Activated CD4-positive, CD25-positive, alpha-beta regulatory T cell (primary cell): ENCODE measurements around the gene KLHL11.

Experiments used
- DNase-seq, 4 experiments: peaks; one replicate each; lab custom pipeline; 2025; lab: John Stamatoyannopoulos, UW

Gene KLHL11

GRCh38 chr17:41864836-41865595 lies at the start of gene KLHL11:
KLHL11 (minus strand) TSS chr17:41865423; CDS start chr17:41865370, 53 bp downstream.
- peak; percentile 61 to 80 (median 71) for DNase-seq

- DNase-seq = no peak
Observed at GRCh38 chr17:41915020-41915419, 49.8 kb upstream of the KLHL11 start.

GRCh38 chr17:41914358-41914766 lies 49.1 kb upstream of the KLHL11 start:
- no peak for DNase-seq

- DNase-seq = no peak
Observed at GRCh38 chr17:41913798-41914197, 48.6 kb upstream of the KLHL11 start.

- no peak for DNase-seq
Observed at GRCh38 chr17:41912925-41913324, 47.7 kb upstream of the KLHL11 start.

GRCh38 chr17:41910701-41911391 lies 45.6 kb upstream of the KLHL11 start:
- DNase-seq = no peak

- no peak for DNase-seq
Observed at GRCh38 chr17:41909088-41909487, 43.9 kb upstream of the KLHL11 start.

GRCh38 chr17:41907633-41908539 lies 42.7 kb upstream of the KLHL11 start:
- no peak for DNase-seq

GRCh38 chr17:41907185-41907556 lies 41.9 kb upstream of the KLHL11 start:
- DNase-seq = no peak

GRCh38 chr17:41906465-41907184 lies 41.4 kb upstream of the KLHL11 start:
- DNase-seq = no peak

GRCh38 chr17:41905172-41905571 lies 39.9 kb upstream of the KLHL11 start:
- no peak for DNase-seq

- DNase-seq = no peak
Observed at GRCh38 chr17:41904242-41904841, 39.1 kb upstream of the KLHL11 start.

- DNase-seq = no peak
Observed at GRCh38 chr17:41901646-41902045, 36.4 kb upstream of the KLHL11 start.

- no peak for DNase-seq
Observed at GRCh38 chr17:41896726-41897125, 31.5 kb upstream of the KLHL11 start.

GRCh38 chr17:41895617-41896016 lies 30.4 kb upstream of the KLHL11 start:
- no peak for DNase-seq

GRCh38 chr17:41894791-41895331 lies 29.6 kb upstream of the KLHL11 start:
- no peak for DNase-seq

GRCh38 chr17:41893384-41893783 lies 28.2 kb upstream of the KLHL11 start:
- DNase-seq = no peak

- DNase-seq = no peak
Observed at GRCh38 chr17:41892021-41892376, 26.8 kb upstream of the KLHL11 start.

GRCh38 chr17:41891135-41892020 lies 26.2 kb upstream of the KLHL11 start:
- no peak for DNase-seq

GRCh38 chr17:41888332-41888965 lies 23.2 kb upstream of the KLHL11 start:
- no peak for DNase-seq
